ENCODE results near the gene TAC4.
A peak's percentile ranks its signal among the peaks of the same experiment; 100 is the strongest.

Gene TAC4

GRCh38 chr17:49798182-49798581 lies 49.7 kb downstream of the TAC4 start:
- DNase-seq: no peak

- no peak for DNase-seq
Measured at GRCh38 chr17:49795372-49795771, 52.5 kb downstream of the TAC4 start.

- DNase-seq: no peak
Measured at GRCh38 chr17:49793309-49793708, 54.6 kb downstream of the TAC4 start.

- DNase-seq: no peak
Measured at GRCh38 chr17:49789243-49789578, 58.7 kb downstream of the TAC4 start.

- peak; percentile 98 for DNase-seq
Measured at GRCh38 chr17:49788478-49789242, 59.2 kb downstream of the TAC4 start, which contains the start of gene KAT7. KAT7 (plus strand) TSS chr17:49788681; CDS start chr17:49788835, 154 bp downstream.
